Measurements from ENCODE around the gene MADD. TPM values are rescaled to one million over a fixed set of nuclear protein-coding genes. Genes with fewer than 3 reads are reported as not detected.

MADD gene
- 10 to 100 TPM; 96.3 to 98.4 TPM for total RNA-seq

DNA sequence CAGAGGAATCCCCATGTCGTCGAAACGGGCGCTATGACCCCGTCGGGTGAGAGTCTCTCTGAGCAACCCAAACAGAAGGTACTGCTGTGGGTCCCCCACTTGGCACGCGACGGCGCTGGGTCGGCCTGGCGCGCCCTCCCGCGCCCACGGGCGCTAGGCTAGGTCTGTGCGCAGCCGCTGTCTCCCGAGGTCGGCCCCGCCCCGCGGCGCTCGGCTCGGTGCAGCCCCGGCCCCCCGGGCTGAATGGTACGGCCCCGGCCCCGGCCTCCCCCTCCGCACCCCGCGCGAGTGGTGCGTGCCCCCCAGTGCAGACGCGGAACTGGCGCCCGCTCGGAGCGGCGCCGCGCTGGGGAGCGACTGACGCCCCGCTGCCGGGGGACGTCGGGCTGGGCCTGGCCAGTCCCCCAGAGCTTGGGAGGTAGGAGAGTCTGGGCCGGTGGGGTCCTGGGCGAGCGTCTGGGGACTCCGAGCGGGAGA, at the start of gene MADD:
MADD (plus strand) TSS at position 305 of the 477 bp plus-strand sequence.
- Mint-ChIP-seq H3K27me3 (ENCODE audit: low read depth) (no peaks in the 10 kb centered on the region), H3K4me3 (peak within 1 kb of the TSS; percentile 84), H3K36me3 (ENCODE audit: low read depth) (peaks cover 15% of the 10 kb centered on the region), H3K27ac (peak within 1 kb of the TSS; percentile 98), H3K9me3 (ENCODE audit: insufficient read depth) (no peaks in the 10 kb centered on the region), H3K4me1 (ENCODE audit: low read depth) (peaks cover 62% of the 10 kb centered on the region)
- peak; percentile 84 for ATAC-seq
- DNase-seq: peak; percentile 92
- CTCF ChIA-PET: interaction anchor here (0.6 to 5.2 kb wide), 4 partner anchors 11 to 90 kb away, joined by 3 to 54 read pairs (median 10); partner anchors contain the start of genes DDB2 and NR1H3
- POLR2A ChIA-PET: interaction anchor here (1.1 to 3.4 kb wide), 3 partner anchors 12 to 55 kb away, joined by 4 to 26 read pairs (median 16); partner anchors contain the start of genes ACP2 and DDB2

DNA sequence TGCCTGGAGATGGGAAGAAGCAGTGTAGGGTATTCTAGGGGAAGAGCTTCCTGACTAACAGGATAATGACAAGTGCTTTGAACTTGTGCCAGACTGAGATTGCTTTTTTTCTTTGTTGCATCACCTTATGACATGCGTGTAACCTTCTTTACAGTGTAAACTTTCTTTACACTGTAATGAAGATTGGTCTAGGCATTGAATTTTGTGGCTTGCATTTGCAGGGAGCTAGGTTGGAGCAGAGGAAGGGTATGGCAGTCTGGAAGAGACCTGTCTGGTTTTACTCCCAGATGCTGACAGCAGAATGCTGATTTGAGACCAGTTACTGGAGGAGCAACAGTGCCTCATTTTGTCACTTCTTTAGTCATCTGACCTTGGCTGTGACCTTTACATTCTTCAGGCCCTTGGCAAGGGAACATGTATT, 49.5 kb upstream of the MADD start:
- no peaks in the 10 kb centered on the region for H3K27me3 Mint-ChIP-seq (ENCODE audit: low read depth)
- H3K9me3 Mint-ChIP-seq (ENCODE audit: insufficient read depth): no peaks in the 10 kb centered on the region
- peak overlapping the region; percentile 63 for H3K27ac Mint-ChIP-seq
- DNase-seq (no peak), ATAC-seq (no peak)
- H3K4me1 Mint-ChIP-seq (ENCODE audit: low read depth): peaks cover 54% of the 10 kb centered on the region
- H3K36me3 Mint-ChIP-seq (ENCODE audit: low read depth): peaks cover 71% of the 10 kb centered on the region
- ChIA-PET POLR2A (interaction anchor here (1.0 kb wide), 1 partner anchor 13 kb away, joined by 4 read pairs; no protein-coding TSS in a partner anchor), CTCF (interaction anchor here (0.9 to 1.6 kb wide), 3 partner anchors 9 to 39 kb away, joined by 3 to 4 read pairs (median 3); partner anchors contain the start of gene ACP2)
- H3K4me3 Mint-ChIP-seq: no peak overlapping the region

DNA sequence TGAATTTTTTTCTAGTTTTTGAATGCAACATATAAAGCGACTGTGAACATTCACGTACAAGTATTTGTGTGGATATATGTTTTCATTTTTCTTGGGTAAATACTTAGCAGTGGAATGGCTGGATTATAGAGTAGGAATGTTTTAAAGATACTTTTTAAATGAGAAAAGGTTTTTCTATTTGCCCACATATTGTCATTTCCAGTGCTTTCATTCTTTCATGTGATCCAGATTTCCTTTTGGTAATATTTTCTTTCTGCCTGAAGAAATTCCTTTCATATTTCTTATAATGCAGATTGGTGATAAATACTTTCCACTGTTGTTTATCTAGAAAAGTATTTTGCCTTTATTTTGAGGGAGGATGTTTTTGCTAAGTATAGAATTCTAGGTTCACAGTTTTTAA, 47.2 kb upstream of the MADD start:
- H3K27me3 Mint-ChIP-seq (ENCODE audit: low read depth): no peaks in the 10 kb centered on the region
- H3K9me3 Mint-ChIP-seq (ENCODE audit: insufficient read depth): no peaks in the 10 kb centered on the region
- peaks cover 73% of the 10 kb centered on the region for H3K36me3 Mint-ChIP-seq (ENCODE audit: low read depth)
- no peak for ATAC-seq
- H3K4me3 Mint-ChIP-seq: no peak overlapping the region
- ChIA-PET POLR2A (interaction anchor here (2.3 kb wide), 1 partner anchor 17 kb away, joined by 6 read pairs; no protein-coding TSS in a partner anchor), CTCF (no interaction called here)
- peaks cover 49% of the 10 kb centered on the region for H3K4me1 Mint-ChIP-seq (ENCODE audit: low read depth)
- no peak overlapping the region for H3K27ac Mint-ChIP-seq
- no peak for DNase-seq

DNA sequence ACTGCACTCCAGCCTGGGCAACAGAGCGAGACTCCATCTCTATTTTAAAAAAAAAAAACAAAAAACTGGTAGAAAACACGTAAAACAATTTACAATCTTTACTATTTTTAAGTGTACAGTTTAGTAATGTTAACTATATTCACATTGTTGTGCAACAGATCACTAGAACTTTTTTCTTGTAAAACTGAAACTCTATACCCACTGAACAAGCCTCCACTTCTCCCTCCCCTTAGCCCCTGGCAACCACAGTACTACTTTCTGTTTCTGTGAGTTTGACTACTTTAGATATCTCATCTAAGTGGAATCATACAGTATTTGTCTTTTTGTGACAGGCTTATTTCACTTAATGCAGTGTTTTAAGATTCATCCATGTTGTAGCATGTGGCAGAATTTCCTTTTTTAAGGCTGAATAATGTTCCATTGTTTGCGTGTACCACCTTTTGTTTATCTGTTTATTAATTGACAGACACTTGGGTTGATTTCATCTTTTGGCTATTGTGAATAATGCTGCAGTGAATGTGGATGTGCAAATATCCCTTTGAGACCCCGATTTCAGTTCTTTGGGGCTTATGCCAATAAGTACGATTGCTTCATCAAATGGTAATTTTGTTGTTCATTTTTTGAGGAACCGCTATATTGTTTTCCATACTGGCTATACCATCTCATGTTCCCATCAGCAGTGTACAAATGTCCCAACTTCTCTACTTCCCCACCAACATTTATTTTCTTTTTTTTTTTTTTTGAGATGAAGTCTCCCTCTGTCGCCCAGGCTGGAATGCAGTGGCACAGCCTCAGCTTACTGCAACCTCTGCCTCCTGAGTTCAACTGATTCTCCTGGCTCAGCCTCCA, 44.2 kb upstream of the MADD start:
- ChIA-PET CTCF (interaction anchor here (0.9 kb wide), 1 partner anchor 33 kb away, joined by 4 read pairs; no protein-coding TSS in a partner anchor), POLR2A (interaction anchor here (3.1 kb wide), 1 partner anchor 10 kb away, joined by 11 read pairs; no protein-coding TSS in a partner anchor)
- Mint-ChIP-seq H3K9me3 (ENCODE audit: insufficient read depth) (no peaks in the 10 kb centered on the region), H3K4me1 (ENCODE audit: low read depth) (peaks cover 28% of the 10 kb centered on the region), H3K4me3 (peak overlapping the region; percentile 52), H3K27me3 (ENCODE audit: low read depth) (no peaks in the 10 kb centered on the region), H3K36me3 (ENCODE audit: low read depth) (peaks cover 68% of the 10 kb centered on the region), H3K27ac (peak overlapping the region; percentile 86)
- peak; percentile 55 for DNase-seq
- peak; percentile 94 for ATAC-seq

DNA sequence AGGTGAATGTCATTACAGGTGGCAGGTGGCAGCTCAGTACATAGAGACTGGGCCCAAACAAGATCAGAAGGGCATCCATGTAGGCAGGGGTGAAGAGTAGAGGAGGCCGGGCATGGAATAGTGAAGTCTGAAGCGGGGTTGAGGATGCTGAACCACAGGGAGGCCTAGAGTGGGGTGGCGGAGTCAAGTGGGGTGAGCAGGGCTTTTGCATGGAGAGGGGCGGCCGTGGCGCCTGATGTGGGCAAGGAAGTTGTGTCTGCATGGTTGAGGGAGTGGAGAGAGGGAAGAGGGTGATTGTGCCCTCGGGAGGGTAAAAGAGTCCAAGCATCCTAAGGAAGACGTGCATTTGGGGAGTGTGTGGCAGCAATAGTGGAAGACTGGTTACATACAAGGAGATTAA, 40.8 kb upstream of the MADD start:
- ChIA-PET CTCF (interaction anchor here (0.9 to 1.0 kb wide), 2 partner anchors 9 to 12 kb away, joined by 3 read pairs; no protein-coding TSS in a partner anchor), POLR2A (interaction anchor here (1.0 to 2.4 kb wide), 3 partner anchors 13 to 15 kb away, joined by 4 to 12 read pairs (median 6); partner anchors contain the start of gene DDB2)
- no peaks in the 10 kb centered on the region for H3K9me3 Mint-ChIP-seq (ENCODE audit: insufficient read depth)
- no peak for DNase-seq
- no peak for ATAC-seq
- no peaks in the 10 kb centered on the region for H3K27me3 Mint-ChIP-seq (ENCODE audit: low read depth)
- peaks cover 65% of the 10 kb centered on the region for H3K36me3 Mint-ChIP-seq (ENCODE audit: low read depth)
- H3K4me1 Mint-ChIP-seq (ENCODE audit: low read depth): peaks cover 29% of the 10 kb centered on the region
- no peak overlapping the region for H3K4me3 Mint-ChIP-seq
- H3K27ac Mint-ChIP-seq: no peak overlapping the region

DNA sequence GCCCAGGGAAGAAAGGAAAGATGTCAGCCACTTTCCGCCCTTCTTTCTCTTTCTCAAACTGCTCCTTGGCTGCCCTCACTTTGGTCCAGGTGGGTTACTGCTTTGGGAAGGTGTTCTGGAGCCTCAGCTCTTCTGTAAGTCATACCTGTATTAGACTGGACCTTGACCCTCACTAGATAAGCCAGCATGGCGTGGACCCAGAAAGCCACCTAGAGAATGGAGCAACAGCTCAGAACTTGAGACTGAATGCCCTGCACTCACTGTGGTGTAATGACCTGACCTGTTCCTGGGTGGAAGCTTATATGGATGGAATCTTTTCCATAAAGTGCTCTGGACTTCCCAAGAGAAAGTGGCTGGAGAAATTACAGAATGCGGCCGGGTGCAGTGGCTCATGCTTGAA, 36.9 kb upstream of the MADD start:
- Mint-ChIP-seq H3K4me3 (no peak overlapping the region), H3K27me3 (ENCODE audit: low read depth) (no peaks in the 10 kb centered on the region), H3K27ac (no peak overlapping the region), H3K9me3 (ENCODE audit: insufficient read depth) (no peaks in the 10 kb centered on the region), H3K4me1 (ENCODE audit: low read depth) (peaks cover 24% of the 10 kb centered on the region), H3K36me3 (ENCODE audit: low read depth) (peaks cover 66% of the 10 kb centered on the region)
- CTCF ChIA-PET: interaction anchor here (1.0 to 3.7 kb wide), 5 partner anchors 15 to 40 kb away, joined by 3 to 21 read pairs (median 4); partner anchors contain the start of genes ACP2 and DDB2
- ATAC-seq: no peak
- no peak for DNase-seq
- POLR2A ChIA-PET: interaction anchor here (1.0 to 3.5 kb wide), 6 partner anchors 9 to 38 kb away, joined by 3 to 34 read pairs (median 4); partner anchors contain the start of genes ACP2 and DDB2

DNA sequence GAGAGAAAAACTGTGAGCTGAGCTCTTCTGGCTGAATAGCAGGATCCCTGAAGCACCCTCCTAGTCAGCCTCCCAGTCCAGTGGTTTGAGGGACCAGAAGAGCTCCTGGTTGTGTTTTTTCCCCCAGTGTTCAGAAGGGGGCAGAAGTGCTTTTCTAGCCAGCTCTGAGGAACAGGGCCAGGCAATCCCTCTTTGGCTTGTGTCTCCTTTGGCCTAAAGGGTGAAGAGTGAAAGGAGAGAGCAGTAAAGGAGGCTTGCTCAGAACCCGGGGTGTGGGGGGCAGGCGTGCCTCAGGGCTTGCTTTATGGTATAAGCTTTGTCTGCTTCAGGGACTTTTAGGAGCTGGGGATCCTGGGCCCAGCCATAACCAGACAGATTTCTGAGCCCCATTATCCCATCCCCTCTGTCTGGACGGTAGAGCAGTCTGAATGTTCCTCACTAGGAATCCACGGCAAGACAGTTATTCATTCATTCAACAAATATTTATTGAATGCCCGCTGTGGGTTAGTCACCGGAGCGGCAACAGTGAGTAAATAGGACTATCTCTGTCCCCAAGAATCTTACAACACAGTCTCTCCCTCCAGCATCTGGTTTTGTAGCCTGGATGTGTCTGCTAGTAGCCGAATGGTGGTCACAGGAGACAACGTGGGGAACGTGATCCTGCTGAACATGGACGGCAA, 35.8 kb upstream of the MADD start:
- H3K36me3 Mint-ChIP-seq (ENCODE audit: low read depth): peaks cover 63% of the 10 kb centered on the region
- H3K27me3 Mint-ChIP-seq (ENCODE audit: low read depth): no peaks in the 10 kb centered on the region
- H3K4me3 Mint-ChIP-seq: no peak overlapping the region
- CTCF ChIA-PET: interaction anchor here (0.9 to 3.7 kb wide), 7 partner anchors 13 to 140 kb away, joined by 3 to 27 read pairs (median 6); partner anchors contain the start of genes ACP2 and DDB2
- POLR2A ChIA-PET: interaction anchor here (0.8 to 3.7 kb wide), 7 partner anchors 10 to 25 kb away, joined by 3 to 34 read pairs (median 4); partner anchors contain the start of genes ACP2 and DDB2
- DNase-seq (peak; percentile 38), ATAC-seq (peak; percentile 55)
- no peaks in the 10 kb centered on the region for H3K9me3 Mint-ChIP-seq (ENCODE audit: insufficient read depth)
- peaks cover 24% of the 10 kb centered on the region for H3K4me1 Mint-ChIP-seq (ENCODE audit: low read depth)
- H3K27ac Mint-ChIP-seq: peak overlapping the region; percentile 74

DNA sequence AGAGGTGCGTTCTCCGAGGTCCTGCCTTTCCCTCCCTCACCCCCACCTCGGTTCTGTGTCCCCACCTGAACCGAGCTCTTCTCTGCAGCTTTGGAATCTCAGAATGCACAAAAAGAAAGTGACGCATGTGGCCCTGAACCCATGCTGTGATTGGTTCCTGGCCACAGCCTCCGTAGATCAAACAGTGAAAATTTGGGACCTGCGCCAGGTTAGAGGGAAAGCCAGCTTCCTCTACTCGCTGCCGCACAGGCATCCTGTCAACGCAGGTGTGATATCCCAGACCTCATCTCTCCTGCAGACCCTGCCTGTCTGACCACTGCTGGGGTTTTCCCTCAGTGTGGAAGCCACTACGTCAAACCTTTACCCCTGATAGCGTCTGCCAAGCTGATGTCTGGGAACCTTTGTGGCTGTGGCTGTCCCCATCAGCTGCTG, 35.2 kb upstream of the MADD start:
- Mint-ChIP-seq H3K9me3 (ENCODE audit: insufficient read depth) (no peaks in the 10 kb centered on the region), H3K4me3 (no peak overlapping the region), H3K36me3 (ENCODE audit: low read depth) (peaks cover 64% of the 10 kb centered on the region), H3K4me1 (ENCODE audit: low read depth) (peaks cover 24% of the 10 kb centered on the region), H3K27me3 (ENCODE audit: low read depth) (no peaks in the 10 kb centered on the region), H3K27ac (peak overlapping the region; percentile 73)
- ChIA-PET CTCF (interaction anchor here (0.9 to 3.7 kb wide), 6 partner anchors 12 to 139 kb away, joined by 3 to 27 read pairs (median 8); partner anchors contain the start of genes ACP2 and DDB2), POLR2A (interaction anchor here (1.0 to 3.7 kb wide), 6 partner anchors 11 to 25 kb away, joined by 3 to 34 read pairs (median 6); partner anchors contain the start of genes ACP2, DDB2 and NR1H3)
- peak; percentile 38 for DNase-seq
- ATAC-seq: peak; percentile 62

DNA sequence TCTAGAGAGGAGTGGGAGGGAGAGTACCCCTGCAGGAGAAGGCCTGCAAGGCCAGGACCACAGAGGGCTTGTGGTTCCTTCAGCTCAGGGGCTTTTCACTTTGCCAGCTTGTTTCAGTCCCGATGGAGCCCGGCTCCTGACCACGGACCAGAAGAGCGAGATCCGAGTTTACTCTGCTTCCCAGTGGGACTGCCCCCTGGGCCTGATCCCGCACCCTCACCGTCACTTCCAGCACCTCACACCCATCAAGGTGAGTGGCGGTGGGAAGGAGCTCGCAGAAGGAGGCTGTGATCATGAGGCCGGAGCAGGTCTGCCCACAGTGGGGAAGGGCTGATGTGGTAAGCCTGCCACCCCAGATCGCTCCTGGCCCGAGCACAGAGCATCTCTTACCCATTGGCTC, 34.8 kb upstream of the MADD start:
- POLR2A ChIA-PET: interaction anchor here (1.0 to 3.7 kb wide), 5 partner anchors 11 to 22 kb away, joined by 3 to 34 read pairs (median 7); partner anchors contain the start of genes ACP2, DDB2 and NR1H3
- peak overlapping the region; percentile 73 for H3K27ac Mint-ChIP-seq
- DNase-seq: no peak
- H3K27me3 Mint-ChIP-seq (ENCODE audit: low read depth): no peaks in the 10 kb centered on the region
- CTCF ChIA-PET: interaction anchor here (0.9 to 3.7 kb wide), 6 partner anchors 13 to 139 kb away, joined by 3 to 27 read pairs (median 9); partner anchors contain the start of genes ACP2 and DDB2
- H3K9me3 Mint-ChIP-seq (ENCODE audit: insufficient read depth): no peaks in the 10 kb centered on the region
- H3K4me1 Mint-ChIP-seq (ENCODE audit: low read depth): peaks cover 24% of the 10 kb centered on the region
- no peak for ATAC-seq
- H3K4me3 Mint-ChIP-seq: no peak overlapping the region
- peaks cover 68% of the 10 kb centered on the region for H3K36me3 Mint-ChIP-seq (ENCODE audit: low read depth)

DNA sequence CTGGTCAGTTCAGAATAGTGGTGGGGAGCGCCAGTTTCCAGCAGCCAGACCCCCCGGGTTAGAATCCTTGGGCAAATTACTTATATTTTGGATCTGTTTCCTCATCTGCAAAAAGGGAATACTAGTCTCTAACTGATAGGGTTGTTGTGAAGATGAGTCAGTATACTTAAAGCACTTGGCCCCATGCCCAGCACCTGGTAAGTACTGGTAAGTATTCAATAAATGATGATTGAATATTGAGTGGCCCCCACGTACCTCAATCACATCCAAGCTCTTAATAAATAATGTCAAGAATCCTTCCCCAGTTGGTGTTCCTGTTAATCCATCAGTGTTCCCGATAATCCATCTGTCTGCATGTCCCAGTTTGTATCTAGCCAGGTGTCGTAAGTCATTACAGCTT, 33.5 kb upstream of the MADD start:
- Mint-ChIP-seq H3K27ac (no peak overlapping the region), H3K27me3 (ENCODE audit: low read depth) (no peaks in the 10 kb centered on the region), H3K9me3 (ENCODE audit: insufficient read depth) (no peaks in the 10 kb centered on the region), H3K4me3 (no peak overlapping the region), H3K36me3 (ENCODE audit: low read depth) (peaks cover 68% of the 10 kb centered on the region), H3K4me1 (ENCODE audit: low read depth) (peaks cover 22% of the 10 kb centered on the region)
- ChIA-PET CTCF (interaction anchor here (0.6 to 3.3 kb wide), 5 partner anchors 12 to 177 kb away, joined by 3 to 27 read pairs (median 5); partner anchors contain the start of gene ACP2), POLR2A (interaction anchor here (0.6 to 3.7 kb wide), 6 partner anchors 10 to 60 kb away, joined by 3 to 14 read pairs (median 4); partner anchors contain the start of genes ACP2, ARFGAP2 and DDB2)
- ATAC-seq: no peak
- no peak for DNase-seq

Measured in activated CD8-positive, alpha-beta T cell treated with anti-CD3 and anti-CD28 coated beads, Interleukin-2, amount 10 ng/mL, durations not matched to agents 7 days and 5 days (primary cell).